HG03469 (cell line): Measurements from ENCODE around the gene SEL1L.
"Not testable (repeated sequence)": the region's sequence is repeated elsewhere in the genome, so short reads cannot be mapped to it uniquely, and the experiment has no call there.

Source experiments
- ATAC-seq: cut with Tn5 transposase; IDR thresholded peaks from one replicate; pipeline ENCODE4 v1.9.1; 2021; ENCODE audit warnings: mild to moderate bottlenecking, moderate library complexity, moderate number of reproducible peaks; ENCODE audit not compliant: unreplicated experiment

Gene SEL1L

GRCh38 chr14:81533536-81534343 lies at the start of gene SEL1L:
SEL1L (minus strand) TSS chr14:81533853; CDS start chr14:81533744, 109 bp downstream.
- ATAC-seq = peak; percentile 85

- ATAC-seq = no peak
Observed at GRCh38 chr14:81582420-81582819, 48.8 kb upstream of the SEL1L start.

GRCh38 chr14:81579115-81579514 lies 45.5 kb upstream of the SEL1L start:
- ATAC-seq = no peak

- no peak for ATAC-seq
Observed at GRCh38 chr14:81571437-81571836, 37.8 kb upstream of the SEL1L start.

- no peak for ATAC-seq
Observed at GRCh38 chr14:81567302-81567701, 33.6 kb upstream of the SEL1L start.

GRCh38 chr14:81565441-81566290 lies 32.0 kb upstream of the SEL1L start:
- ATAC-seq = peak; percentile 91

GRCh38 chr14:81562818-81563217 lies 29.2 kb upstream of the SEL1L start:
- no peak for ATAC-seq

- ATAC-seq = no peak
Observed at GRCh38 chr14:81561084-81561775, 27.6 kb upstream of the SEL1L start.

GRCh38 chr14:81559385-81559784 lies 25.7 kb upstream of the SEL1L start:
- no peak for ATAC-seq

GRCh38 chr14:81557146-81557545 lies 23.5 kb upstream of the SEL1L start:
- ATAC-seq = no peak

- no peak for ATAC-seq
Observed at GRCh38 chr14:81555684-81556083, 22.0 kb upstream of the SEL1L start.

GRCh38 chr14:81555051-81555450 lies 21.4 kb upstream of the SEL1L start:
- no peak for ATAC-seq

GRCh38 chr14:81551471-81551870 lies 17.8 kb upstream of the SEL1L start:
- no peak for ATAC-seq

- ATAC-seq = peak; percentile 97
Observed at GRCh38 chr14:81550001-81550637, 16.5 kb upstream of the SEL1L start.

- not testable (repeated sequence) for ATAC-seq
Observed at GRCh38 chr14:81541206-81541605, 7.6 kb upstream of the SEL1L start.

- no peak for ATAC-seq
Observed at GRCh38 chr14:81537193-81537592, 3.5 kb upstream of the SEL1L start.

GRCh38 chr14:81536241-81536771 lies 2.7 kb upstream of the SEL1L start:
- no peak for ATAC-seq

- ATAC-seq = peak; percentile 11
Observed at GRCh38 chr14:81535396-81536164, 1.9 kb upstream of the SEL1L start.

GRCh38 chr14:81534510-81535074 lies 939 bp upstream of the SEL1L start:
- ATAC-seq = no peak

GRCh38 chr14:81533212-81533535 lies 479 bp downstream of the SEL1L start:
- no peak for ATAC-seq
